GM18870 (cell line): ENCODE data around the gene PSPC1.
A peak's percentile ranks its signal among the peaks of the same experiment; 100 is the strongest.
"Not testable (repeated sequence)": the region's sequence is repeated elsewhere in the genome, so short reads cannot be mapped to it uniquely, and the experiment has no call there.

Experiments
- ATAC-seq: cut with Tn5 transposase; IDR thresholded peaks from one replicate; pipeline ENCODE4 v1.9.1; 2021; ENCODE audit warnings: moderate library complexity; ENCODE audit not compliant: unreplicated experiment

Gene PSPC1

GRCh38 chr13:19782727-19783682 lies at the start of gene PSPC1:
Gene PSPC1 (minus strand): TSS chr13:19782945. CDS start chr13:19782757, 188 bp downstream.
- peak; percentile 82 for ATAC-seq

GRCh38 chr13:19822673-19823072 lies 39.9 kb upstream of the PSPC1 start:
- ATAC-seq, result no peak

GRCh38 chr13:19818223-19818842 lies 35.6 kb upstream of the PSPC1 start:
- no peak for ATAC-seq

- no peak for ATAC-seq
Measured at GRCh38 chr13:19817510-19818158, 34.9 kb upstream of the PSPC1 start.

- ATAC-seq, result no peak
Measured at GRCh38 chr13:19817106-19817505, 34.4 kb upstream of the PSPC1 start.

GRCh38 chr13:19815842-19816241 lies 33.1 kb upstream of the PSPC1 start:
- not testable (repeated sequence) for ATAC-seq

GRCh38 chr13:19810996-19811881 lies 28.5 kb upstream of the PSPC1 start:
- ATAC-seq, result no peak

GRCh38 chr13:19810151-19810550 lies 27.4 kb upstream of the PSPC1 start:
- no peak for ATAC-seq

- ATAC-seq, result no peak
Measured at GRCh38 chr13:19805765-19806164, 23.0 kb upstream of the PSPC1 start.

GRCh38 chr13:19795956-19796355 lies 13.2 kb upstream of the PSPC1 start:
- ATAC-seq, result no peak

GRCh38 chr13:19794631-19795030 lies 11.9 kb upstream of the PSPC1 start:
- ATAC-seq, result no peak

GRCh38 chr13:19791953-19792537 lies 9.3 kb upstream of the PSPC1 start:
- no peak for ATAC-seq

- ATAC-seq, result peak; percentile 29
Measured at GRCh38 chr13:19782049-19782726, 557 bp downstream of the PSPC1 start.

- no peak for ATAC-seq
Measured at GRCh38 chr13:19781526-19781925, 1.2 kb downstream of the PSPC1 start.

GRCh38 chr13:19780753-19781418 lies 1.9 kb downstream of the PSPC1 start:
- ATAC-seq, result not testable (repeated sequence)

GRCh38 chr13:19772306-19772705 lies 10.4 kb downstream of the PSPC1 start:
- ATAC-seq, result no peak

GRCh38 chr13:19769854-19770253 lies 12.9 kb downstream of the PSPC1 start:
- no peak for ATAC-seq

GRCh38 chr13:19767966-19768365 lies 14.8 kb downstream of the PSPC1 start:
- ATAC-seq, result no peak

GRCh38 chr13:19766591-19766990 lies 16.2 kb downstream of the PSPC1 start:
- ATAC-seq, result no peak
